GM21723 (cell line): ENCODE measurements around the gene MUC22.
"Not testable (repeated sequence)": the region's sequence is repeated elsewhere in the genome, so short reads cannot be mapped to it uniquely, and the experiment has no call there.

Experiments
- ATAC-seq: cut with Tn5 transposase; IDR thresholded peaks from one replicate; pipeline ENCODE4 v1.9.1; 2021; ENCODE audit warnings: mild to moderate bottlenecking, moderate library complexity; ENCODE audit not compliant: unreplicated experiment

Gene MUC22

GRCh38 chr6:31010393-31011060 lies at the start of gene MUC22:
Gene MUC22, plus strand, starts transcription at chr6:31010474. Its CDS starts 233 bp downstream, at chr6:31010707.
- no peak for ATAC-seq

DNA sequence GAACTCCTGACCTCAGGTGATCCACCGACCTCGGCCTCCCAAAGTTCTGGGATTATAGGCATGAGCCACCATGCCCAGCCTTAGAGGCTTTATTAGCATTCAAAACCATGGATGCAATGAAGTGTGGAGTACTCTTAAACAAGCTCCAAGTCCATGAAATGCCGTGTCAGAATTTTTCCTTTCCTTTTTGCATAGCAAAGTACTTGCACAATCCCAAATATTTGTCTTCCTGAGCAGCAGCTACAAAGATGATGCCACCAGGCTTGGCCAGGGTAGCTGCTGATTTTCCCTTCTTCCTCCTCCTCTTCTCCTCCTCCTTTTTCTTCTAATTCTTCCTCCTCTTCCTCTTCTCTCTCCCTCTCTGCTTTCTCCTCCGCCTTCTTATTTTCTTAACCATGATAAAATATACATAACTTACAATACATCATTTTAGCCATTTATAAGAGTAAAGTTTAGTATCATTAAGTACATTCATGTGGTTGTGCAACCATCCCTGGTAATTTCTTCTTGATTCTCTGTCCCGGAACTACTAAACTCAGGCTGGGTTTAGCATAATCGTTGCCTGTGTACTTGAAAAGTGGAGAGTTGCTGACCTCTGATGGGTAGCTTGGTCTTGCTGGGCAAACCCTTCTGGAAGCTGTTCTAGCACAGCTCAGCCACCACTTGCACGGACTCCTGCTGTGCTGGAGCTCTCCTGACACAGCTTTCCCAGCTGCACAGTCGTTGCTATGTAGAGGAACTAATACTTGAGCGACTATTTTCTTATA lies 49.2 kb upstream of the MUC22 start:
- no peak for ATAC-seq

DNA sequence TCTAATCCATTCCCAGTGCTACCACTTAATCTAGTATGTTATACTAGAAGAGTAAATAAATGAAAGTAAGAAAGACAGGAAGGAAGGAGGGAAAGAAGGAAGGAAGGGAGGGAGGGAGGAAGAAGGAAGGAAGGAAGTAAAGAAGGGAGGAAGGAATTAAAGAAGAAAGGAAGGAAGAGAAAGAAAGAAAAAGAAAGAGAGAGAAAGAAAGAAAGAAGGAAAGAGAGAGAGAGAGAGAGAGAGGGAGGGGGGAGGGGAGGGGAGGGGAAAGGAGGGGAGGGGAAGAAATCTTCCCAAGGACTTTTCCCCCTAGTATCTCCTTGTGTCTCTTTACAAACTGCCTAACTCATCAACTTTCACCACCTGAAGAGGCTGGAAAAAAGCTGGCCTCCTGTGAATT lies 47.6 kb upstream of the MUC22 start:
- no peak for ATAC-seq

DNA sequence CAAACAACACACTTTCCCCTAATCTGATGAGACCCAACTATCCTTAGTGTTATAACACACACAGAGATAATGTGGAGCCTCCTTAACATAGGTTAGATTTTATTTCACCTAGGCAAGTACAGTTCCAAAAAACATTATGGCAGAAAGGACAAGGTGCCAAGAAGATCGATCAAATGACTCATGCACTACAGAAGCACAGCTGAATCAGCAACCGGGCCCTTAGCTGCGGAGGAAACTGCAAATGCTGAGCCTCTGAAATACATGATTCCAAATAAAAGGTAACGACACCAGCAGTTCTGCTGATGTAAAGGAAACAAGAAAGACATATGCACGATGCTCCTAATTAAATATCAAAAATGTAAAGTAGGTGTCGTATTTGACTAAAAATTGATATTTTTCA lies 46.6 kb upstream of the MUC22 start:
- ATAC-seq = no peak

- no peak for ATAC-seq
Measured at GRCh38 chr6:30964075-30964474, 46.2 kb upstream of the MUC22 start.

- no peak for ATAC-seq
Measured at GRCh38 chr6:30965140-30965601, 45.1 kb upstream of the MUC22 start.

GRCh38 chr6:30966154-30966553 lies 44.1 kb upstream of the MUC22 start:
- no peak for ATAC-seq

GRCh38 chr6:30969171-30969570 lies 41.1 kb upstream of the MUC22 start:
- ATAC-seq = not testable (repeated sequence)

DNA sequence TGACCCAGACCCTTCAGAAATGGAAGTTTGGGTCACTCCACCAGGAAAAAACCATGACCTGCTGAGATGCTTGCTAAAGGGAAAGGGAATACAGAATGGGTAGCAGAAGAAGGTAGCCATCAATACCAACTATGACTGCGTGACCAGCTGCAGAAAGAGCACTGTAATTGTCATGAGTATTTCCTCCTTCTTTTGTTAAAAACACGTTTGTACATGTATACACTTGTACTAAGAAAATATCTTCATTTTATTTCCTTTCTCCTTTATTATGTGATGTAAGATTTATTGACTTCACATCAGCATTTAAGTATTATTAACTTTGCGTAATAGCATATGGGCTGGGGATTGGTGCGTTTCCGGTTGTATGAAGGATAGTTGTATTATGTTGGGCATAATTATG lies 39.3 kb upstream of the MUC22 start:
- no peak for ATAC-seq

DNA sequence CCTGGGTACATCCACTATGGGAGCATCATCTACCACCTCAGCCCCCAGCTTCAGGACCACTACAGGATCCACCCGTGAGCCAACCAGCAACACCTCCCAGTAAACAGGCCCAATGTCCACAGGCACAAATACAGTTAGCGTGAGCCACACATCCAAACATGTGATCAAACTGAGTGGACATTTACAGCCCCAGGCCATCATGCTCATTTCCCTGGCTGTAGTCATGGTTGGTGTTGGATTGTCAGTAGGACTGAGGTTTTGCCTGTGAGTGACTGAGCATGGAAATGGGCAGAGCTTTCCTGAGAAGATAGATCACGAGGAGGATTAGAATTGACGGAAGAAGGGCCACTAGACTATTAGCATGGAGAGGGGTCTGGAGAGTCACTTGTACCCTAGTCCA lies 37.5 kb upstream of the MUC22 start:
- no peak for ATAC-seq

DNA sequence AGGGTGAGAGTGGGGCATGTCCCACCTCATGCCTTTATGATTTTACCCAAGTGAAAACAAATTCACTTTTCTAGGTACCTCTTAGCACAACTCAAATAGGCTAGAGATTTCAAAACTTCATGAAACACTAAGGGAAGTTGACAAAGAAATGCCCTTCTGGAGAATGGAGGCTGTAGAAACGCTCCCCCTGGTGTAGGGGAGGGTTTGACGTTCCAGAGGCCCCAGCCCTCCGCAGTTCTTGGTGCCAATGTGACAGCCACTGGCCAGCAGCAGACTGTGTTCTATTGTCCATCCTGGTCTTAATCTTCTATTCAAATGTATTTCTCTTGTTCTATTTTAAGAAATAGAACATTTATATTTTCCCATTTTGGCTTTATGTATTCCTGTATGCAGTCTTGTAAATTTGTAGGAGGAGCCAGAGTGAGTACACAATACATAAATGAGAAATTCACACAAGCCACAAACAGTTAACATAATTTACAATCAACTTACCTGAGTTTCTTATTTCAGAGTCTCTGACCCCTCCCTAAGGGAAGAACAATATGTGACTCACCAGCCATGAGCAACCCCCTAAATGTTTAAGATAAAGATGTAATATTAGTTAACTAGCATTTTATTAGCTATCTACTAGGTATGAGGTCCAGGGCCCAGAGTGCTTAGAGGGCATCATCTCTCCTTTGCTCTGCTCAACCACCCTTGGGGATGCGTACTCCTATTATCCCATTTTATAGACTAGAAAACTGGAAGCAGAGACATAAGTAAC lies 35.6 kb upstream of the MUC22 start:
- ATAC-seq = no peak

- ATAC-seq = no peak
Measured at GRCh38 chr6:30979141-30979540, 31.1 kb upstream of the MUC22 start.

DNA sequence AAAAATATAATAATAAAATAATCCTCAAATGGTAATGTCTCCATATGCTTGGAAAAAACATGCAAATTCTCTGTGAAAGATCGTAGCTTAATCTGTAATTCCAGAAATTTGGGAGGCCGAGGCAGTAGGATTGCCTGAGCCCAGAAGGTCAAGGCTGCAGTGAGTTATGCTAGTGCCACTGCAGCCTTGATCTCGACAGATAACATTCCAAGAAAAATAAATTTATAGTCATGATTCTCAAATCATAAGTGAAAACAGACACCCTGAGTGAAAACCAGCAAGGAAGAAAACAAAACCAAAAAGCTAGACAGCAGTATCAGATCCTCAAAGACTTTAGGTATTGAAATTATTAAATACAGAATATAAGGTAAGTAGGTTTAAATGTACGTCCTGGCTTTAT lies 30.6 kb upstream of the MUC22 start:
- ATAC-seq = no peak

DNA sequence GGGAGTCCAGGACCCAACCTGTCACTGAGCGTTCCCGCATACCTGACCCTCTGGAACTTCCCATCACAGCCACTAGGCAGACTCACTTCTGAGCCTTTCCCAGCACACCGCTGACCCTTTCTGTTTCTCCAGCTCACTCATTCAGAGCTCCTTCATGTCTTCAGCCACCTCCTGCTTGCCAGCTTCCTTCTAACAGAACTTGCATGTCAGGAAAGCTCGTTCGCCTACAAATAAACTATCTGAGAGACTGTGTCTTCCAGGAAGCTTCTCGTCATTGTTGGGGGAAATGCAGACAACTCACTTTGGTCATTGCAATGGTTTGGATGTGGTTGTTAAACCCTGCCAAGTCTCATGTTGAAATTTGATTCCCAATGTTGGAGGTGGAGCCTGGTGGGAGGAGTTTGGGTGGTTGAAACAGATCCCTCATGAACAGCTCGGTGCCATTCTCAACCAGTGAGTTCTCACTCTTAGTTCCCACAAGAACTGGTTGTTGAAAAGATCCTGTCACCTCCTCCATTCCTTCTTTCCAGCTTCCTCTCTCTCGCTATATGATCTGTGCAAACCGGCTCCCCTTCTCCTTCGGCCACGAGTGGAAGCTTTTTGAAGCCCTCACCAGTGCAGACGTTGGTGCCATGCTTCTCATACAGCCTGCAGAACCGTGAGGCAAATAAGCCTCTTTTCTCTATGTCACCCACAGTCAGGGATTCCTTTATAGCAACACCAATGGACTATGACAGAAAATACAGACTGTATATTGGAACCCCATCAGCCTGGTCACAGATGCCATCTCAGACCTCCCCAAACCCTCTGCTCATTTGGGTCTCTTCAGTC lies 28.1 kb upstream of the MUC22 start:
- no peak for ATAC-seq

- no peak for ATAC-seq
Measured at GRCh38 chr6:30983439-30983838, 26.8 kb upstream of the MUC22 start, which contains the start of gene MUC21. Gene MUC21, plus strand, starts transcription at chr6:30983718. Its CDS starts 241 bp downstream, at chr6:30983959.

DNA sequence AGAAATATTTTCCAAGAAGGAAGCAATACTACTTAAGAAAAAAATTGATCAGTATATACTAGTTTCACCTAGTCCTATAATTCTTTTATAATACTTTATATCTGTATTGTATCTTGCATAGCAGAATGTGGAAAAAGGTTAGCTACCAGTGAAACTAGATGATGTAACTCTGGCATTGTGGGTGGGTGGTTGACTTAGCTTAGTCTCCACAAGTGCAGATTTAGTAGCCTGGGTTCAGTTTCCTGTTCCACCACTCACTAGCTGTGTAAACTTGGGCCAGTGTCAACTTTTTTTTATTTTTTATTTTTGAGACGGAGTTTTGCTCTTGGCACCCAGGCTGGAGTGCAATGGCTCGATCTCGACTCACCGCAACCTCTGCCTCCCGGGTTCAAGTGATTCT lies 24.8 kb upstream of the MUC22 start:
- ATAC-seq = no peak

DNA sequence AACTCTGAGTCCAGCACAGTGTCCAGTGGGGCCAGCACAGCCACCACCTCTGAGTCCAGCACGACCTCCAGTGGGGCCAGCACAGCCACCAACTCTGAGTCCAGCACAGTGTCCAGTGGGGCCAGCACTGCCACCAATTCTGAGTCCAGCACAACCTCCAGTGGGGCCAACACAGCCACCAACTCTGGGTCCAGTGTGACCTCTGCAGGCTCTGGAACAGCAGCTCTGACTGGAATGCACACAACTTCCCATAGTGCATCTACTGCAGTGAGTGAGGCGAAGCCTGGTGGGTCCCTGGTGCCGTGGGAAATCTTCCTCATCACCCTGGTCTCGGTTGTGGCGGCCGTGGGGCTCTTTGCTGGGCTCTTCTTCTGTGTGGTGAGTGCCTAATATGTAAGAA lies 23.0 kb upstream of the MUC22 start:
- ATAC-seq = no peak

GRCh38 chr6:30988209-30988825 lies 22.0 kb upstream of the MUC22 start:
- ATAC-seq = no peak

- ATAC-seq = no peak
Measured at GRCh38 chr6:30990422-30991086, 19.7 kb upstream of the MUC22 start.

- ATAC-seq = no peak
Measured at GRCh38 chr6:30991891-30992290, 18.4 kb upstream of the MUC22 start.
